Measurements from ENCODE around the gene EIF4A3.

EIF4A3 gene

DNA sequence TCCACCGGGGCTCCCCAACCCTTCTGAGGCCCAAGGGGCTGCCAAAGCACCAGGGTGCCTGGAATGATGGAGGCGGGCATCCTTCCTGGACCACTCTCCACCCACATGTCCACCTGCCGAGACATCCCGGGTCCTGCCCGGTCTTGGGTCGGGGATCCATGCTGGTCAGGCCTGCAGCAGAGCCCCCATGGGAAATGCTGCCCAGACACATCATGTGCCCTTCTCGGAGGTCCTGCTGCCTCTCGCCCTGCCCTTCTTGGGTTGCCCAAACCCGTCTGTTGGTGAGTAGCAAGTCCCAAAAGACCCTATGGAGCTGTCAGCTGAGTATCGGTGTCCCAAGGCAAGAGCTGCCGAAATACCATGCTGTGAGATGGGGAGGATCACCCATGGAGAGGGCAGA lies 60.3 kb downstream of the EIF4A3 start:
- no peaks in the 10 kb centered on the region for H3K79me2 ChIP-seq (ENCODE audit: insufficient read depth, low read length)
- no peaks in the 10 kb centered on the region for H3K9me2 ChIP-seq (ENCODE audit: low read depth, low read length)
- no peaks in the 10 kb centered on the region for H3K27me3 ChIP-seq (ENCODE audit: insufficient read depth, low read length)
- no peaks in the 10 kb centered on the region for H4K20me1 ChIP-seq (ENCODE audit: insufficient read depth, low read length)
- no peak overlapping the region for H3K4me3 ChIP-seq (ENCODE audit: low read depth, low read length, poor library complexity, severe bottlenecking)
- no peak overlapping the region for H3K27ac ChIP-seq (ENCODE audit: low read depth, low read length, poor library complexity, severe bottlenecking)
- no peaks in the 10 kb centered on the region for H3K4me1 ChIP-seq (ENCODE audit: insufficient read depth, low read length, severe bottlenecking)
- TF ChIP-seq, protein P1, sequence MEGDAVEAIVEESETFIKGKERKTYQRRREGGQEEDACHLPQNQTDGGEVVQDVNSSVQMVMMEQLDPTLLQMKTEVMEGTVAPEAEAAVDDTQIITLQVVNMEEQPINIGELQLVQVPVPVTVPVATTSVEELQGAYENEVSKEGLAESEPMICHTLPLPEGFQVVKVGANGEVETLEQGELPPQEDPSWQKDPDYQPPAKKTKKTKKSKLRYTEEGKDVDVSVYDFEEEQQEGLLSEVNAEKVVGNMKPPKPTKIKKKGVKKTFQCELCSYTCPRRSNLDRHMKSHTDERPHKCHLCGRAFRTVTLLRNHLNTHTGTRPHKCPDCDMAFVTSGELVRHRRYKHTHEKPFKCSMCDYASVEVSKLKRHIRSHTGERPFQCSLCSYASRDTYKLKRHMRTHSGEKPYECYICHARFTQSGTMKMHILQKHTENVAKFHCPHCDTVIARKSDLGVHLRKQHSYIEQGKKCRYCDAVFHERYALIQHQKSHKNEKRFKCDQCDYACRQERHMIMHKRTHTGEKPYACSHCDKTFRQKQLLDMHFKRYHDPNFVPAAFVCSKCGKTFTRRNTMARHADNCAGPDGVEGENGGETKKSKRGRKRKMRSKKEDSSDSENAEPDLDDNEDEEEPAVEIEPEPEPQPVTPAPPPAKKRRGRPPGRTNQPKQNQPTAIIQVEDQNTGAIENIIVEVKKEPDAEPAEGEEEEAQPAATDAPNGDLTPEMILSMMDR (IDR thresholded peaks at IDR 0.05; ENCODE audit: low read length): no peak
- TF ChIP-seq EZH2 (IDR thresholded peaks at IDR 0.05; ENCODE audit: borderline replicate concordance, low read length): no peak
- H3K4me2 ChIP-seq (ENCODE audit: low read length): no peak overlapping the region
- H3K36me3 ChIP-seq (ENCODE audit: insufficient read depth, low read length): no peaks in the 10 kb centered on the region
- H3K9ac ChIP-seq (ENCODE audit: low read length): no peak overlapping the region
- H2AFZ ChIP-seq (ENCODE audit: low read length): no peak overlapping the region
- no peaks in the 10 kb centered on the region for H3K9me3 ChIP-seq (ENCODE audit: low read length)
- no peaks in the 10 kb centered on the region for H3F3A ChIP-seq (ENCODE audit: insufficient read depth, low read length)

DNA sequence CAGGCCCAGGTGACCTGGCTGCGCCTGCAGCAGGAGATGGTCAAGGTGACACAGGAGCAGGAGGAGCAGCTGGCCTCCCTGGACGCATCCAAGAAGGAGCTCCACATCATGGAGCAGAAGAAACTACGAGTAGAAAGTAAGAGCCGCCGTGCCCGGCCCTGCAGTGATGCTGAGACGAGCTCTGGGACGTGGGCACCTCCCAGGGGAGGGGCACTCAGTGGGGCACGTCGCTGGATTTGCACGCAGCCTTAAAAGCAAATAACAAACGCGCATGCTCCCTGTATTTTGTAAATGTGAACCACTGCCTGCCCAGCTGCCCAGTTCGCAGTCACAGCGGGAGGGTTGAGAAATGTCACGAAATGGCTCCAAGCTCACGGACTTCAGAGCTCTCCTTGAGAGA lies 60.8 kb downstream of the EIF4A3 start:
- H3K9ac ChIP-seq (ENCODE audit: low read length): no peak overlapping the region
- no peaks in the 10 kb centered on the region for H3K9me3 ChIP-seq (ENCODE audit: low read length)
- H3K27me3 ChIP-seq (ENCODE audit: insufficient read depth, low read length): no peaks in the 10 kb centered on the region
- no peak overlapping the region for H3K27ac ChIP-seq (ENCODE audit: low read depth, low read length, poor library complexity, severe bottlenecking)
- TF ChIP-seq EZH2 (IDR thresholded peaks at IDR 0.05; ENCODE audit: borderline replicate concordance, low read length): no peak
- TF ChIP-seq, protein P1 (IDR thresholded peaks at IDR 0.05; ENCODE audit: low read length): no peak
- H3K4me2 ChIP-seq (ENCODE audit: low read length): no peak overlapping the region
- no peak overlapping the region for H3K4me3 ChIP-seq (ENCODE audit: low read depth, low read length, poor library complexity, severe bottlenecking)
- no peaks in the 10 kb centered on the region for H4K20me1 ChIP-seq (ENCODE audit: insufficient read depth, low read length)
- no peak overlapping the region for H2AFZ ChIP-seq (ENCODE audit: low read length)
- H3K9me2 ChIP-seq (ENCODE audit: low read depth, low read length): no peaks in the 10 kb centered on the region
- H3K36me3 ChIP-seq (ENCODE audit: insufficient read depth, low read length): no peaks in the 10 kb centered on the region
- H3K79me2 ChIP-seq (ENCODE audit: insufficient read depth, low read length): no peaks in the 10 kb centered on the region
- H3K4me1 ChIP-seq (ENCODE audit: insufficient read depth, low read length, severe bottlenecking): no peaks in the 10 kb centered on the region
- H3F3A ChIP-seq (ENCODE audit: insufficient read depth, low read length): no peaks in the 10 kb centered on the region

DNA sequence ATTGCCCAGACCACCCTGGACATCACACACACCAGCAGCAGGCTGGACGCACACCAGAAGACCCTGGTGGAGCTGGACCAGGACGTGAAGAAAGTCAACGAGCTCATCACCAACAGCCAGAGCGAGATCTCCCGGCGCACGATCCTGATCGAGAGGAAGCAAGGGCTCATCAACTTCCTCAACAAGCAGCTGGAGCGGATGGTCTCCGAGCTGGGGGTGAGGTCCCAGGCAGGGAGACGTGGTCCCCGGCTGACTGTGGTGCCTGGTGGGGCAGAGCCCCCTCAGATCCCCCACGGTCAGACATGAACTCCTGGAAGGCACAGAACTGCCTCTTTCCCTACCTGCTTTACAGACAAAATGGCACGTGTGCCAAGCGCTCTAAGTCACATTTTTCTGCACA lies 62.2 kb downstream of the EIF4A3 start:
- Histone ChIP-seq H3K9me2 (ENCODE audit: low read depth, low read length) (no peaks in the 10 kb centered on the region), H3K36me3 (ENCODE audit: insufficient read depth, low read length) (no peaks in the 10 kb centered on the region), H3F3A (ENCODE audit: insufficient read depth, low read length) (no peaks in the 10 kb centered on the region), H3K27ac (ENCODE audit: low read depth, low read length, poor library complexity, severe bottlenecking) (no peak overlapping the region), H3K4me2 (ENCODE audit: low read length) (no peak overlapping the region), H3K27me3 (ENCODE audit: insufficient read depth, low read length) (no peaks in the 10 kb centered on the region), H2AFZ (ENCODE audit: low read length) (no peak overlapping the region), H3K79me2 (ENCODE audit: insufficient read depth, low read length) (no peaks in the 10 kb centered on the region), H3K4me3 (ENCODE audit: low read depth, low read length, poor library complexity, severe bottlenecking) (no peak overlapping the region), H4K20me1 (ENCODE audit: insufficient read depth, low read length) (no peaks in the 10 kb centered on the region), H3K4me1 (ENCODE audit: insufficient read depth, low read length, severe bottlenecking) (no peaks in the 10 kb centered on the region), H3K9ac (ENCODE audit: low read length) (no peak overlapping the region), H3K9me3 (ENCODE audit: low read length) (no peaks in the 10 kb centered on the region)
- TF ChIP-seq, protein P1 (IDR thresholded peaks at IDR 0.05; ENCODE audit: low read length): no peak
- TF ChIP-seq EZH2 (IDR thresholded peaks at IDR 0.05; ENCODE audit: borderline replicate concordance, low read length): no peak

All from OCI-LY1 (cell line).